ENCODE data around the gene CNTLN. TPM values are rescaled to one million over a fixed set of nuclear protein-coding genes. Genes with fewer than 3 reads are reported as not detected.

Gene CNTLN
- total RNA-seq, 1 donor from 2014 or later, result 7.4 TPM

GRCh38 chr9:17472126-17472525 is 337.3 kb downstream of the CNTLN start:
- Mint-ChIP-seq H3K27ac (ENCODE audit: unreplicated experiment) (no peak overlapping the region), H3K4me1 (ENCODE audit: unreplicated experiment) (no peaks in the 10 kb centered on the region), H3K36me3 (ENCODE audit: low read depth, unreplicated experiment) (no peaks in the 10 kb centered on the region), H3K27me3 (ENCODE audit: unreplicated experiment) (no peaks in the 10 kb centered on the region), H3K9me3 (ENCODE audit: unreplicated experiment) (no peaks in the 10 kb centered on the region), H3K4me3 (ENCODE audit: unreplicated experiment) (no peak overlapping the region)
- no peak for DNase-seq (ENCODE audit: low spot score)
- TF ChIP-seq CTCF (IDR thresholded peaks at IDR 0.05; ENCODE audit: unreplicated experiment), result no peak

GRCh38 chr9:17476401-17476800 is 341.6 kb downstream of the CNTLN start:
- no peaks in the 10 kb centered on the region for H3K36me3 Mint-ChIP-seq (ENCODE audit: low read depth, unreplicated experiment)
- H3K4me3 Mint-ChIP-seq (ENCODE audit: unreplicated experiment), result no peak overlapping the region
- H3K27me3 Mint-ChIP-seq (ENCODE audit: unreplicated experiment), result no peaks in the 10 kb centered on the region
- no peaks in the 10 kb centered on the region for H3K4me1 Mint-ChIP-seq (ENCODE audit: unreplicated experiment)
- no peaks in the 10 kb centered on the region for H3K9me3 Mint-ChIP-seq (ENCODE audit: unreplicated experiment)
- no peak overlapping the region for H3K27ac Mint-ChIP-seq (ENCODE audit: unreplicated experiment)
- DNase-seq (ENCODE audit: low spot score), result no peak
- no peak for TF ChIP-seq CTCF (IDR thresholded peaks at IDR 0.05; ENCODE audit: unreplicated experiment)

GRCh38 chr9:17477816-17478215 is 343.0 kb downstream of the CNTLN start:
- H3K27me3 Mint-ChIP-seq (ENCODE audit: unreplicated experiment), result no peaks in the 10 kb centered on the region
- no peaks in the 10 kb centered on the region for H3K36me3 Mint-ChIP-seq (ENCODE audit: low read depth, unreplicated experiment)
- no peak for DNase-seq (ENCODE audit: low spot score)
- no peak for TF ChIP-seq CTCF (IDR thresholded peaks at IDR 0.05; ENCODE audit: unreplicated experiment)
- H3K4me1 Mint-ChIP-seq (ENCODE audit: unreplicated experiment), result no peaks in the 10 kb centered on the region
- no peaks in the 10 kb centered on the region for H3K9me3 Mint-ChIP-seq (ENCODE audit: unreplicated experiment)
- H3K27ac Mint-ChIP-seq (ENCODE audit: unreplicated experiment), result no peak overlapping the region
- H3K4me3 Mint-ChIP-seq (ENCODE audit: unreplicated experiment), result no peak overlapping the region

- no peak for TF ChIP-seq CTCF (IDR thresholded peaks at IDR 0.05; ENCODE audit: unreplicated experiment)
- Mint-ChIP-seq H3K9me3 (ENCODE audit: unreplicated experiment) (no peaks in the 10 kb centered on the region), H3K36me3 (ENCODE audit: low read depth, unreplicated experiment) (no peaks in the 10 kb centered on the region), H3K27me3 (ENCODE audit: unreplicated experiment) (no peaks in the 10 kb centered on the region), H3K4me1 (ENCODE audit: unreplicated experiment) (no peaks in the 10 kb centered on the region), H3K4me3 (ENCODE audit: unreplicated experiment) (no peak overlapping the region), H3K27ac (ENCODE audit: unreplicated experiment) (no peak overlapping the region)
- no peak for DNase-seq (ENCODE audit: low spot score)
Measured at GRCh38 chr9:17480966-17481365, 346.1 kb downstream of the CNTLN start.

GRCh38 chr9:17481565-17481964 is 346.7 kb downstream of the CNTLN start:
- no peaks in the 10 kb centered on the region for H3K9me3 Mint-ChIP-seq (ENCODE audit: unreplicated experiment)
- H3K27me3 Mint-ChIP-seq (ENCODE audit: unreplicated experiment), result no peaks in the 10 kb centered on the region
- DNase-seq (ENCODE audit: low spot score), result no peak

More at GRCh38 chr9:17481565-17481964, 346.7 kb downstream of the CNTLN start:
- no peaks in the 10 kb centered on the region for H3K36me3 Mint-ChIP-seq (ENCODE audit: low read depth, unreplicated experiment)
- no peaks in the 10 kb centered on the region for H3K4me1 Mint-ChIP-seq (ENCODE audit: unreplicated experiment)
- H3K27ac Mint-ChIP-seq (ENCODE audit: unreplicated experiment), result no peak overlapping the region
- TF ChIP-seq CTCF (IDR thresholded peaks at IDR 0.05; ENCODE audit: unreplicated experiment), result no peak
- no peak overlapping the region for H3K4me3 Mint-ChIP-seq (ENCODE audit: unreplicated experiment)

Measured in endothelial cell (in vitro differentiated cells).